Measurements from ENCODE around the gene FOXN4. TPM values are rescaled to one million over a fixed set of nuclear protein-coding genes. Genes with fewer than 3 reads are reported as not detected.

FOXN4 gene
- total RNA-seq, 1 donor: under 0.01 TPM

GRCh38 chr12:109309381-109310246 lies 530 bp upstream of the FOXN4 start:
- peak in 1 of 3 donors; percentile 15 for DNase-seq (ENCODE audit: low read depth in 2 of 3, low spot score in 2 of 3)

- DNase-seq (ENCODE audit: low read depth in 2 of 3, low spot score in 2 of 3): no peak
Observed at GRCh38 chr12:109307051-109307450, 2.0 kb downstream of the FOXN4 start.

- DNase-seq (ENCODE audit: low read depth in 2 of 3, low spot score in 2 of 3): no peak
Observed at GRCh38 chr12:109305547-109305946, 3.5 kb downstream of the FOXN4 start.

DNA sequence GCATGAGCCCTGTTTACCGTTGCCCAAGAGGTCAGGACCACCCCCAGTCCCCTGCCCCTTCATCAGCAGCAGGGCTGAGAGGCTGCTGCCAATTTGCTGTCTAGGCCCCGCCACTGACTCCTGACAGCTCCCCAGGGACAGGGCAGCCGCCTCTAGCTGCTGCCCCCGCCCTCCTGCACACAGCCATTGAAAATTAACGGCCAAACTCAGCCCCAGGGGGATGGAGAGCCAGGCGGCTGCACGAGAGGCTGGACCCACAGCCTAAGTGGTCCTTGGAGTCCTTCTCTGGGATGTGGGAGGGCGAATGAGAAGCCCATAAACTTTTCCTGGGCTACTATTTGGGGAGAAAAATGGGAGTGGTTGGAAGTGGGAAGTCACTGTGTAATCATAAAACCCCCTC lies 4.6 kb downstream of the FOXN4 start:
- DNase-seq (ENCODE audit: low read depth in 2 of 3, low spot score in 2 of 3): no peak

- no peak for DNase-seq (ENCODE audit: low read depth in 2 of 3, low spot score in 2 of 3)
Observed at GRCh38 chr12:109302770-109303169, 6.3 kb downstream of the FOXN4 start.

GRCh38 chr12:109302358-109302757 lies 6.7 kb downstream of the FOXN4 start:
- peak in 1 of 3 donors; percentile 26 for DNase-seq (ENCODE audit: low read depth in 2 of 3, low spot score in 2 of 3)

- DNase-seq (ENCODE audit: low read depth in 2 of 3, low spot score in 2 of 3): no peak
Observed at GRCh38 chr12:109301643-109302168, 7.4 kb downstream of the FOXN4 start.

DNA sequence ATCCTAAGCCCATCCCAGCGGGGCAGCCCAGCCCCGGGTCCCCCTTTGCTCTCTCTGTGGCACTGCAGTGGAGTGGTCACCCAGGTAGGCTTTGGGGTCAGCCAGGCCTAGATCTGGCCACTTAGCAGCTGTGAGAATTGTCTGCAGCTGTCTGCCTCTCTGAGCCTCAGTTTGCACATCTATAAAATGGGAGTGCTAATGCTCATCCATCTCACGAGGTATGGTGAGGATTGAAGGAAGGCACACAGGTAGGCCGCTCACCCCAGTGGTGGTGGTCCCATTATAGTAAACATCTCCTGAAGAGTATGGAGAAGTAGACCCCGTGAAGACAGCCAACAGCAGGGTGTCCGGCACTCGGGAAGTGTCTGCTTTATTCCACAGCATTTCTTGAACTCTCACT lies 9.2 kb downstream of the FOXN4 start:
- DNase-seq (ENCODE audit: low read depth in 2 of 3, low spot score in 2 of 3): no peak

- DNase-seq (ENCODE audit: low read depth in 2 of 3, low spot score in 2 of 3): no peak
Observed at GRCh38 chr12:109296431-109296830, 12.7 kb downstream of the FOXN4 start.

DNA sequence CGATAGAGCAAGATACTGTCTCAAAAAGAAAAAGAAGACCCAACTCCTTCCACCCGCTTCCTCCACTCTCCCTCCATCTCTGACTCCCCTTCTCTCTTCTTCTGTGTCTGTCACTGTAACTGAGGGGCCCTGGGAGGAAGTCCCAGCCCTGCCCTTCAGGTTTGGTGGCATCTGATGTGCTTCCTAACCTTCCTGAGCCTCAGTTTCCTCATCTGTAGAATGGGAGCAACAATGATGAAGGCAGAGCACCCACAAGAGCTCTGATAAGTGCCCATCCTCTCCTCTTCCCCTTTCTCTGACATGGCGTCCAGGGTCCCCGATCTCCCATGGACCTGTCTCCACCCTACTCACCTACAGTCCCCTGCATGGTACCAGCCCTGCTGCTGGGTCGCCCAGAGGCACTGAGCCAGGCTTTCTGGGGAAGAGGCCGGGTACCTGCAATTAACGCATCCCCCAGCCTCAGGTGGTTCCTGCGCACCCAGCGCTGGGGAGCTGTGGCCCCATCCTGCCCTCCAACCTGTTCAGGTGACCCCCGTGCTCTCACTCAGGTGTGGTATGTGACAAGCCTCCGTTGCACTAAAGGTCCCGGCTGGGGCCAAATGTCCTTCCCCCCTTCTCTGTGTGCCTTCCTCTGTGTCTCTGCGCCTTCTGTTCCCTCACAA lies 13.2 kb downstream of the FOXN4 start:
- no peak for DNase-seq (ENCODE audit: low read depth in 2 of 3, low spot score in 2 of 3)

- DNase-seq (ENCODE audit: low read depth in 2 of 3, low spot score in 2 of 3): no peak
Observed at GRCh38 chr12:109294286-109294796, 14.7 kb downstream of the FOXN4 start.

DNA sequence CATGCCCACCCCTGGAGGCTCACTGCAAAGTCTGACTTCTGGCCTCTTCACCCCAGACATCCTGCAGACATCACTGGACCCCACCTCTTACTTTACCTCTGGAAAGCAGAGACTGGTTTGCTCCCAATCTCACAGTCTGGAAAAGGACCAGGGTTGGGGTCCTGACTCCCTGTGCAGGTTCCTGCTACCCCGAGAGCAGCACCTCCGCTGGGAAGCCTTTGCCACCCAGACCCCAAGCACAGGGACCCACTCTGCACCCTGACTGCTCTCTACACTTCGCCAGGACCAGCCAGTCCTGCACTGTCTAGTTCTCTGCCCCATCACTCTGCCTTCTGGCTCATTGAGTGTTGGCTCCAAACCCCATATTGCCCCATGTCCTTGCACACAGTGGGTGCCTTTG lies 16.0 kb downstream of the FOXN4 start:
- no peak for DNase-seq (ENCODE audit: low read depth in 2 of 3, low spot score in 2 of 3)

- DNase-seq (ENCODE audit: low read depth in 2 of 3, low spot score in 2 of 3): no peak
Observed at GRCh38 chr12:109292342-109292711, 16.8 kb downstream of the FOXN4 start.

DNA sequence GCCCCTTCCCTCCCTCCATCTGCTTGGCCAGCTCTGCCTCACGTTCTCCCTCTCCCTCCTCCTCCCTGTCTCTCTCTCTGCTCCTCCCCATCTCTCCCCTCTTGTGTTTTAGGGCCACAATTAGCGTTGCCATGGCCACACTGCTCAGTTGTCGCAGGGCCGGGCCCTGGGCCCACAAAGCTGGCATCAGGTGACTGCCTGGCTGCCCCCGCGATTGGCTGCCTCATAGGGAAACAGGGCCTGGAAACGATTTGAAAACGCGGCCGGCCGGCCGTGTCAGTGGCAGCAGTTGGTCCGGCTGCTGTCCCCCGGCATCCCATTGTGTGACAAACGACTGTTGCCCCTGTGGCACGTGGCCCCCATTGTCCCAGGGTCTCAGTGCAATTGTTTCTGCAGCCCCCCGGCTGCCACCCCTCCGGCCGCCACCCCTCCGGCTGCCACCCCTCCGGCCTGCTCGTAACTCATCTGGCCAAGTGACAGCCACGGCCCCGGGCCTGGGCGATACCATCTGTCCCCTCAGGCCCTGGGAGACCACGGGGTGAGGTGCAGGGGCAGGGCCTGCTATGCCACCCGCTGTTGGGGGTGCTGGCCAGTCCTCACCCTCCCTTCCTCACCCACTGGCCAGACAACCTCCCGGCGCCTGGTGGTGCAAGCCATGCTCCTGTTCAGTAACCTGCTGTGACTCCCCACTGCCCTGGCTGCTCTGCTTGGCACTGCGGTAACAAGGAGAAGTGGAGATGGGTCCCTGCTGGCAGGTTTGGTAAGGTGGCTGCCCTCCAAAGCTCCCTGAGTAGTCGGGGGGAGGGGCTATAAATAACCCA lies 17.4 kb downstream of the FOXN4 start:
- peak in 2 of 3 donors; percentile 80 to 86 for DNase-seq (ENCODE audit: low read depth in 2 of 3, low spot score in 2 of 3)

DNA sequence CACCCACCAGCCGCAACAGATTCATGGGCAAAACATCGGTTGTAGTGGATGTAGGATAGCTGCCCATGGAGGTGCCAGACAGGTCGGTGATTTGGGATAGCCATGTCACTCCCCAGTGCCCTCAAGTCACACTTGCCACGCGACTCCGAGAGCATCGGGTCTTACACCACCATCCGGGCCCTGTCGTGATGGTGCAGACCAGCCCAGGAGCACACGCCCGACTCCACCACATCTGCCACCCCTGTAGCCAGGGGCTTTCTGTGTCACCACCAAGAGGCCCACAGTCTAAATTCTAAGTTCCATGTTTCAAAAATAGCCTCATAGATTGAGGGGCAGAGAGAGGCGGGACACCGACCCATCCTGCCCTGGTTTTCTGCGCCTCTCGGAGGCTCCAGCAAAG lies 18.0 kb downstream of the FOXN4 start:
- no peak for DNase-seq (ENCODE audit: low read depth in 2 of 3, low spot score in 2 of 3)

DNA sequence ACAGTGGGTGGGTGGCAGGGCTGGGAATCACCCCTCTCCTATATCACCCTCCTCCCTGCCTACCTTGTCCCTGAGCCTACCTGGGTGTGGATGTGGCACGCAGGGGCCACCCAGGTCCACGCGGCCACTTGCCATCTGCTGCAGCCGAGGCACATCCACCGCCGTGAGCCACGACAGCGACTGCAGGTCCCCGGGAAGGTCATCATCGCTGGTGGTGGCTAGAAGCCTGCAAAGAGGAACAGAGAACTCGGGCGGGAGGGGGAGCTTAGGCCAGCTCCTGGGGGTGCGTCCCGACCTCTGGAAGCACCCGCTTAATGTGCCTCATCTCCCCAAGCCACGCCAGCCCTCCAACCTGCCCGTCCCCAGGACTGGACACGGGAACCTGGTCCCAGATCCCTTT lies 19.0 kb downstream of the FOXN4 start:
- DNase-seq (ENCODE audit: low read depth in 2 of 3, low spot score in 2 of 3): no peak

- no peak for DNase-seq (ENCODE audit: low read depth in 2 of 3, low spot score in 2 of 3)
Observed at GRCh38 chr12:109289551-109289950, 19.5 kb downstream of the FOXN4 start.

- DNase-seq (ENCODE audit: low read depth in 2 of 3, low spot score in 2 of 3): no peak
Observed at GRCh38 chr12:109289004-109289403, 20.1 kb downstream of the FOXN4 start.

GRCh38 chr12:109288571-109288970 lies 20.5 kb downstream of the FOXN4 start:
- DNase-seq (ENCODE audit: low read depth in 2 of 3, low spot score in 2 of 3): no peak

DNA sequence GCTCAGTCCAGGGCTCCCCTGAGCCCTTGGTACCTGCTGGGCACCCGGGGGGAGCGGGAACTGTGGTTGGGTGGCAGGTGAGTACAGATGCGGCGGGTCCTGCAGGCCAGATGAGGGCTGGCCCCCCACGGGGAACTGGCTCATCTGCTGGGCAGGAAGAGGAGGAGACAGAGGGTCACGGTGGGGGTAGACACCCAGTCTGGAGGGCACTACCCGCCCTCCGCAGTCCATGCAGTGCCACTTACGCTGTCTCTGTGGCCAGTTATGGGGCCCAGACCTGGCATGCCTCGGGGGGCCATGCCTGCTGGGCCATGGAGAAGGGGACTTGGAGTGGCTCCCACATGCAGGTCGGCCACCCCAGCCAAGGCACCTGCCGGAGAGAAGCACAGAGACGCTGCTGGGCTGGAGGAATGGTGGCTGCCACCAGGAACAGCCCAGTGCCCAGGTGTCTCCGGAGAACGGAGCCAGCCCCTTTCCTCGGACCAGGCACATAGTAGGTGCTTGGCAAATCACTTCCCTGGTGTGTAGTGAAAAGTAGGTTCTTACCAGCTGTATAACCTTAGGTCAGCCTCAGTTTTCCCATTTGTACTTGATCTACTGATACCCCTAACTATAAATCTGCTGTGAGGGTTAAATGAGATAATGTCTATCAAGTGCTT lies 21.1 kb downstream of the FOXN4 start:
- no peak for DNase-seq (ENCODE audit: low read depth in 2 of 3, low spot score in 2 of 3)

Data from hematopoietic multipotent progenitor cell (in vitro differentiated cells).